ENCODE measurements around the gene MEX3C.

MEX3C gene

GRCh38 chr18:51191128-51191717, 6.3 kb downstream of the MEX3C start:
- DNase-seq = no peak

DNA sequence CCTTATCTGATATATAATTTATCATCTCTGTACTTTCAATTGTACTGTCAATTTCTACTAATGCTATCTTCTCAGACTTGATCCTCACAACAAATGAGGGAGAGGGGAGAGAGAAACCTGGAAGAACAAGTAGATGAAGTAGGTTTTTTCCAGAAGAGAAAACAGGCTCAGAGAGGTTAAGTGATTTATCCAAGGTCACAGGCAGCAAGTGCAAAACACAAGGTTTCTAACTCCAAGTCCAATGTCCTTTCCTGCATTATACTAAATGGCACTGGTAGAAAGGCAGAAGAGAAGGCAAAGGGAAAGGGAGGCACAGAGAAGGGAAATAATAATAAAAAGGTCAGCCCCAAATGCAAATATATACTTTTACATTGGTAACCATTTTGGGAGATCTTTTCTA, 7.5 kb downstream of the MEX3C start:
- DNase-seq = no peak

- no peak for DNase-seq
Measured at GRCh38 chr18:51188024-51188701, 9.3 kb downstream of the MEX3C start.

DNA sequence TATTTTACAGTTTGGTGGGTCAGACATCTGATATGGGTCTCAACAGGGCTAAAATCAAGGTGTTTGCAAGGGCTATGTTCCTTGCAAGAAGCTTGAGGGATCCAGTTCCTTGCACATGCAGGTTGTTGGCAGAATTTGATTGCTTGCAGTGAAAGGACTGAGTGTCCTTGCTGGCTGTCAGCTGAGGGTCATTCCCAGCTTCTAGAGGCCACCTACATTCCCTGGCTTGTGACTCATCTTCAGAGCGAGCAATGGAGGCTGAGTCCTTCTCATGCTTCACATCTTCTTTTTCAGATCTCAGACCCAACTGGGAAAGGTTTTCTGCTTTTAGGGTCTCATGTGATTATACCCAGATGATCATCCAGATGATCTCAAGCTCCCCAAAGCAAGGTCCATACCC, 12.4 kb downstream of the MEX3C start:
- no peak for DNase-seq

GRCh38 chr18:51184091-51184457, 13.4 kb downstream of the MEX3C start:
- DNase-seq = no peak

DNA sequence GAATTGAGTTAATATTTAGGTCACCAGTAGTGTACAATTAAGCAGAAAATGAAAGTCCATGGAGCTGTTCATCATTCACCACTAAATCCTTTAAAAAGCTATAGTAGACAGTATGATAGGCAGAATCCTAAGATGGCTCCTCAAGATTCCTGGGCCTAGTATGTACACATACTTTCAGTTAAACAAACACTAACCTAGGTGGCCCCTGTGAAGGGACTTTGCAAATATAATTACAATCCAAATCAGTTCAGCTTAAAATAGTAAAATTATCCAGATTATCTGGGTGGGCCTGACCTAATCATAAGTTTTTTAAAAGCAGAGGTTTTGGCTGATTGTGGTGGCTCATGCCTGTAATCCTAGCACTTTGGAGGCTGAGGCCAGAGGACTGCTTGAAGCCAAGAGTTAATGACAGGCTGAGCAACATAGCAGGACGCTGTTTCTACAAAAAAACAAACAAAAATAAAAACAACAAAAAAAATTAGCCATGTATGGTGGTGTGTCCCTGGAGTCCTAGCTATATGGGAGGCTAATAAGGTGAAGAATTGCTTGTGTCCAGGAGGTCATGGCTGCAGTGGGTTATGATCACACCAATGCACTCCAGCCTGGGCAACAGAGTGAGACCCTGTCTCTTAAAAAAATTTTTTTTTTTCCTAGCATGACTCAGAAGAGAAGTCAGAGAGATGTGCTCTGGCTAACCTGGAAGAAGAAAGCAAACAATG, 13.9 kb downstream of the MEX3C start:
- no peak for DNase-seq

GRCh38 chr18:51182824-51183223, 14.7 kb downstream of the MEX3C start:
- no peak for DNase-seq

DNA sequence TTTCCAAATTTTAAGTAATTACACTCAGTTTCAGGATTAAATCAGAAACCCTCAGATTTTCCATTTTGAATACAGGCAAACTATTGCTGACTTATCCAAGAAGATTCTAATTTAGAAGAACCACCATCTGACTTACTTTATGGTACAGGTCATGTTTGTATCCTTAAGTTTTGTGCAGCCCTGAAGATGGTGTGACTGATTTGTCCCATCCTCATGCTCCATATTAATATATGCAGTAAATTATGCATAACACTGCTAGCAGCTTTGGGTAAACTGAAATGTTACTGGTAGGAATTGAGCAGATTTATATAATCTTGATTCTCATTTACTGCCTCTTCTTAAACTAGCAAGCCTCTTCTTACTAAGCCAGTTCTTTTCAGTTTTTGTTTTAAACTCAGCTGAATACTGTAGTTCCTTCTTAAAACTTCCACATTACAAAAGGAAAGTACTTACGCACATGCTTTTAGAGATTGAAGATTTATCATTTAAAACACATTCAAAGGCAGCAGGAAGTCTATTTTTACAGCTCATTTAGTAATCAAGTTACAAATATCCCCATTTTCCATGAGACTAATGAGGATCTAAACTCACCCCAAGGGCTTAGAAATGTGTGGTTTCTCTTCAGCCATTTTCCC, 25.7 kb downstream of the MEX3C start:
- DNase-seq = no peak

GRCh38 chr18:51171223-51171622, 26.3 kb downstream of the MEX3C start:
- DNase-seq = no peak

GRCh38 chr18:51170664-51171063, 26.8 kb downstream of the MEX3C start:
- DNase-seq = no peak

DNA sequence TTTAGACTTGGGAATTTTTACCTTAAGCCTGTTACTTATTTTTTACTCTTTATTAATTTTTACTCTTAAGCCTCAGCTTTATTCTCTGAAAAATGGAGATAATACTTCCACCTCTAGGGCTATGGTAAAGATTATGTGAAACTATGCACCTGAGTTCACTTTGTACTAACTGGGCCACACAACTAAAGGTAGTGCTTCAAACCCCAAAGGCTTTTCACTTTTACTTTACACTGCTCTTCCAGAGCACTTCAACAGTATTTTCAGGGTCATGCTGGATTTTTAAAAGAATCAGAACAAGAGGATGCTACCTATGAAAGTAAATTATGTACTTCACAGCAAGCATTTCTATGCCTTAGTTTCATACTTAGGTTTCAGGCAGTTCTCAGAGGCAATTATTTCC, 27.8 kb downstream of the MEX3C start:
- no peak for DNase-seq

- DNase-seq = no peak
Measured at GRCh38 chr18:51168960-51169662, 28.4 kb downstream of the MEX3C start.

DNA sequence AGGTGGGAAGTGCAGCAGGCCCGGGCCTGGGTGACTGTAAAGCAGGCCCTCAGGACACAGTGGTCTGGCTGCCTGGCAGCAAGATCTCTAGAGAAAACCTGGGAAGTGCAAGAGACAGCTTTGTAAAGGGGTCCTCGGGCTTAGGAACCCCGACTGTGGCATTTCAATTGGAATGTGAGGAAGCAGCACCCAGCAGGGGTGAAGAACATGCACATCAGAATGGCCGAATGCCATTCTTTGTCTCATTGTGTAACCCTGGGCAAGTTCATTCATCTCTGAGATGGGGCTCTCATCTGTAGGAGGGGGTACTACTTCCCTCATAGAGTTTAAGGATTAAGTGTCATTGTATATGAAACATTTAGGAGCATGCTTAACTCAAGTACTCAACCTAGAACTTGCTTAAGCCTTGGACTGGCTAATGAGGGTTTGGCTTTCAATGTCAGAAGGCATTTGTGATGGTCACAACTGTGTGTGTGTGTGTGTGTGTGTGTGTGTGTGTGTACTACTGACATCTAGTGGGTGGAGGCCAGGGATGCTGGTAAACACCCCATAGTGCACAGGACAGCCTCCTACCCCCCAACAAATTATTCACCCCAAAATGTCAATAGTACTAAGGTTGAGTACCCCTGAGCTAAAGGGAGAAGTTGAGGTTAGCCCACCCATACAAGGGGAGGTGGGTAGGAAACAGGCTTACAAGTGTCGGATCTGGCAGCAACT, 29.3 kb downstream of the MEX3C start:
- no peak for DNase-seq

GRCh38 chr18:51165296-51165695, 32.2 kb downstream of the MEX3C start:
- DNase-seq = no peak

DNA sequence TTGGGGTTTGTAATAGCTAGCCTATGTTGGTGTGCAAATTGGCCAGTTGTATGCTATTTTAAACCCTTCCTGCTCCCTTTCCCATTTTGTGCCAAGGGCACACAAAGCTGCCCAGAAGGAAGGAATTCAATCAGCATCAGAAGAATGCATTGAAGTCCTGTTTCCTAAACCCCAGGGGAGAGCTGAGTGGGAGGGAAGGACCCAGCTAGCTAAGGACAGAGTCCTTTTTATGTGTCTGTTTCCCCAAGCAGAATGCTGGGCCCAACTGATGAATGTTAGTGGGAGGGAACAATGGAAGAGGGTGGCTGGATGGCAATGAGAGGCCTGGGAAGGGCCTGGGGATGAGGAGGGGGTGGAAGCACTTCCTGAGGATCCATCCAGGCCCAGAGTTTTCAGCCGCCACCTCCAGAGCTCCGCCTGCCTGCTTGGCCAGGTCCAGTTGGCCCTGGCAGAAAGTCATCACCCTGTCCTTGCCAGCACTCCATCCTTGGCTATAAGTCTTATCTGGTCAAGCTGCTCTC, 32.7 kb downstream of the MEX3C start:
- DNase-seq = no peak

- no peak for DNase-seq
Measured at GRCh38 chr18:51164342-51164741, 33.1 kb downstream of the MEX3C start.

DNA sequence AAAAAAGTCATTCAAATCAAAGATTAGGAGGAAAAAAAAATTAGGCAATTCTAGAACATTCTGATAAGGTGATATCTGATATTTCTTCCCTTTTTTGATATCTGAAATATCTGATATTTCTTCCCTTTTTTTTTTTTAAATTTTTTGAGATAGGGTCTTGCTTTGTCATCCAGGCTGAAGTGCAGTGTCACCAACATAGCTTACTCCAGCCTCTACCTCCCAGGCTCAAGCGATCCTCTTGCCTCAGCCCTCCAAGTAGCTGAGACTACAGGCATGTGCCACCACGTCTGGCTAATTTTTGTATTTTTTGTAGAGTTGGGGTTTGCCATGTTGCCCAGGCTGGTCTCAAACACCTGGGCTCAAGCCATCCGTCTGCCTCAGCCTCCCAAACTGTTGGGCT, 33.9 kb downstream of the MEX3C start:
- no peak for DNase-seq

DNA sequence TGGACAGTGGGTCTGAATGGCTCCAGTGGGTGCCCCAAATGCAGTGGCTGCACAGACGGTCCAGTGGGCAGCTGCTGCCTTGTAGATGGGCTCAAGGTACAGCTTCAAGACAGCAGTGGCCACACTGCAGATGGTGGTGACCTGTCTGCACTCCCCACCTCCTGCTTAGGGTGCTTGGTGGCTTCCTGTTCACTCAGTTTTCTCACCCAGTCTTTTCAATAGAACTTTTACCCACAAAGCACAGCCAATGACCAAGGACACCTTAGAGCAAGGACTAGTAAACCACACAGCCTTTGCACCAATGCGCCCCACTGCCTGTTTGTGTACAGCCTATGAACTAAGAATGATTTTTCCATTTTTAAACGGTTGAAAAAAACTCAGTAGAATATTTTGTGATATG, 34.9 kb downstream of the MEX3C start:
- no peak for DNase-seq

- DNase-seq = no peak
Measured at GRCh38 chr18:51160646-51161045, 36.8 kb downstream of the MEX3C start.

DNA sequence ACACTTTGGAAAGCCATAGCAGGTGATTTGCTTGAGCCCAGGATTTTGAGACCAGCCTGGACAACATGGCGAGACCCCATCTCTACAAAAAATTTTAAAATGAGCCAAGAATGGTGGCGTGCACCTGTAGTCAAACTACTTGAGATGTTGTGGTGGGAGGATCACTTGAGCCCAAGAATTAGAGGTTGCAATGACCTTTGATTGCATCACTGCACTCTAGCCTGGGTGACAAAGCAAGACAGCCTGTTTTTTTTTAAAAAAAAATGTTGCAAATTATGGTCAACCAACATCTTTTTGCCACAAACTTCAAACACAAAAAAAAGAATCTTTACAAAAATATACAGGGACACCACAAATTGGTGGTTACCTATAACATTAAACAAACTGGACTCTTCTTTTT, 40.3 kb downstream of the MEX3C start:
- no peak for DNase-seq

DNA sequence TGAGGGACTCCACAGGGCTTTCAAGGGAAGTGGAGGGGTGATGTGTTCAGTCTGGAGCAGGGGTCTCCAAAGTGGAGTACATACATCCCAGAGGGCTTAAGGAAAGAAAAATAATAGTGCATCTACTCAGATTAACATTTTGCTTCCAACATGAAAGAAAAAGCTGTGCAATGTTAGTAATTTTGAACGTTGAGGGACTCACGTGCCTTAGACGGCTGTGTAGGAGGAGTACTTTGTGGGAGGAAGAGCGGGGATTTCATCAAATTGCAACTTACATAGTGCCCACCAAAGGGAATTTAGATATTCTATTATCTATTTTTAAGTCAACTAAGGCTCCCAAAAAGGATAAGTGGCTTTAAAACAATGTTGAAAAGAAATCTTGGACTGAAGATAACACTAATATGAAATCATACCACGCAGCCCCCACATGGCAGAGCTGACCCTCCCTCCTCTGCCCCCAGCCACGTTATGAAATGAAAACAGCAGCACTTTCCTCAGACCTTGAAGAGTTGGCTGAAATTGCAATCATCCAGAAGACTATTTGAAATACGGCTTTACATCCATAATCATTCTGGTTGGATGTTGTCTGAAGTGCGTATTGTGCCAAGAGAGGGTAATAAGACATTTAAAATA, 42.9 kb downstream of the MEX3C start:
- no peak for DNase-seq

Measured in activated T-cell treated with anti-CD3 and anti-CD28 coated beads for 4 hours (primary cell).